Measurements from ENCODE around the gene CLEC4A.
A peak's percentile ranks its signal among the peaks of the same experiment; 100 is the strongest.
"Not testable (repeated sequence)": the region's sequence is repeated elsewhere in the genome, so short reads cannot be mapped to it uniquely, and the experiment has no call there.

CLEC4A gene

DNA sequence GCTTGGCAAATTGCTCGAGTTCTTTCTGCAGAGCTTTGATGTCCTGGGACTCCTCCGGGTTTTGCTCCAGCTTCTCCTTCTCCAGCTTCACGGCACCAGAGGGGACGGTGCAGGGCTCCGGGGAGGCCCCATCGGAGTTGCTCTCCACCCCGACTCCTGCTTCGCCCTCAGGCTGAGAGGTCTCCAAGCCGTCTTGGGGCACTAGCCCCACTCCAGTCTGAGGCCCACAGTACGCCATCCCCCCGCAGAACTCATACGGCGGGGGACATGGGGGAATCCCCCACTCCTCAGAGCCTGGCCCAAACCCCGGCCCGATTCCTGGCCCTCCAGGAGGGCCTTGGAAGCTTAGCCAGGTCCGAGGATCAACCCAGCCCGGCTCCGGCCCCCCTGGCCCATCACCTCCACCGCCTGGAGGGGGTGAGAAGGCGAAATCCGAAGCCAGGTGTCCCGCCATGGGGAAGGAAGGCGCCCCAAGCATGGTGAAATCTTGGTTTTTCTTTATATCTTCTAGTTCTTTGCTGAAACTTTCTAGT lies 11.0 kb downstream of the CLEC4A start:
- not testable (repeated sequence) for DNase-seq (ENCODE audit: low spot score)

DNA sequence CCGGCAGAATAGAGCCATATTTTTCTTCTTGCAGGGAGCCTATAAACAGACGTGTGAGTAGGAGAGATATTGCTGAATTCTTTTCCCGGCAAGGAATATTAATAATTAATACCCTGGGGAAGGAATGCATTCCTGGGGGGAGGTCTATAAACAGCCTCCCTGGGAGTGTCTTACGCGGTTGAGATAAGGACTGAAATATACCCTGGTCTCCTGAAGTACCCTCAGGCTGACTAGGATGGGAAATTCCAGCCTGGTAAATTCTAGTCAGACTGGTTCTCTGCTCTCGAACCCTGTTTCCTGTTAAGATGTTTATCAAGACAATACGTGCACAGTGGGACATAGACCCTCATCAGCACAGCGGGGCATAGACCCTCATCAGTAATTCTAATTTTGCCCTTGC lies 18.2 kb downstream of the CLEC4A start:
- DNase-seq (ENCODE audit: low spot score), result not testable (repeated sequence)

DNA sequence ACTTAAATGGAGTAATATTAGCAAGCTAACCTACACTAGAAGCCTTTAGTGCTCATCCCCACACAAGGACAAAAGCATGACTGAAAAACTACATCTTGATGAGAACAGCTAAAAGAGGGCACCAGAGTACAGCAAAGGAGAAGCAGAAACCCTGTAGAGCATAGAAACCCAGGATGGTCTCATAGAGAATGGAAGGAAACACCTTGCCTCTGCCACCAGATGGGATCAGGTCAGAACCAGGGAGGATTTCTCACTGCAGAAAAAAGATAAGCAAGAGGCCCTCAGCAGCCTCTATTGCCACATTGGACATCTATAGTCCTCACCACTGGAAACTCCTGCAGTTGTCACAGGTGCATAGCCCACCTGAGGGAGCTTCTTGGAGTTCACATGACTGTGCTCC lies 19.8 kb downstream of the CLEC4A start:
- no peak for DNase-seq (ENCODE audit: low spot score)

DNA sequence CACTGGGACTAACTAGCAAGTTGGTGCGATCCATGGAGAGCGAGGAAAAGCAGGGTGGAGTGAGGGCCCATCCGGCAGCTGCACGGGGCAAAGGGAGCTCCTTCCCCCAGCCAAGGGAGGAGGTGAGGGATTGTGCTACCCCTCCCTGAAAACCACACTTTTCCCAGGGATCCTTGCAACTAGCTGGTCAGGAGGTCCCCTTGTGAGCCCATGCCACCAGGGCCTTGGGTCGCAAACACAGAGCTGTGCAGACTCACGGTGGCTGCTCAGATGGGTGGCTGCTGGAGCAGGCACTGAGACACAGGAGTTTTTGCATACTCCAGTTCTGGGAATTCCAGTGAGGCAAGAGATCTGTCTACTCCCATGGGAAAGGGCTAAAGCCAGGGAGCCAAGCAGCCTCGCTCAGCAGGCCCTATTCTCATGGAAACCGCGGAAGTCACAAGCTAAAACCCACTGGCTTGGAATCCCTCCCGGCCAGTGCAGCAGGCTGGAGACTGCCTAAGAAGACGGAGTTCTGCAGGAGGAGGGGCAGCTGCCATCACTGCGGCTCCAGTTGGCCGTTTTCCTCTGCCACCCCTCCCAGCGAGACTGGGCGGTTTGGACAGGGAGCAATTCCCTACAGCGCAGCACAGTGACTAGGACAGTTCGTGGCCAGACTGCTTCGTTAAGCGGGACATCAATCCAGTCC lies 22.5 kb downstream of the CLEC4A start:
- DNase-seq (ENCODE audit: low spot score), result no peak

DNA sequence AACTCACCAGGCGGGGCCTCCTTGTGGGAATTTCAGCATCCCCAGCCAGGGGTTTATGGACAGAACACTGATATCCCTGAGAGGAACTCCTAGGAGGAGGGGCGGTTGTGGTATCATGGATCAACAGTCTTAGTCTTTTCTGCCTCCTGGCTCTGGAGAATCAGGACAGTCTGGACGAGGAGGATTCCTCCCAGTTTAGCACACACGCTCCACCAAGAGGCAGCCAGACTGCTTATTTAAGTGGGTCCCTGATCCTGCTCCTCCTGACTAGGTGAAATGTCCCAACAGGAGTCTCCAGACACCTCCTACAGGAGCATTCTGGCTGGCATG lies 23.0 kb downstream of the CLEC4A start:
- DNase-seq (ENCODE audit: low spot score), result no peak

DNA sequence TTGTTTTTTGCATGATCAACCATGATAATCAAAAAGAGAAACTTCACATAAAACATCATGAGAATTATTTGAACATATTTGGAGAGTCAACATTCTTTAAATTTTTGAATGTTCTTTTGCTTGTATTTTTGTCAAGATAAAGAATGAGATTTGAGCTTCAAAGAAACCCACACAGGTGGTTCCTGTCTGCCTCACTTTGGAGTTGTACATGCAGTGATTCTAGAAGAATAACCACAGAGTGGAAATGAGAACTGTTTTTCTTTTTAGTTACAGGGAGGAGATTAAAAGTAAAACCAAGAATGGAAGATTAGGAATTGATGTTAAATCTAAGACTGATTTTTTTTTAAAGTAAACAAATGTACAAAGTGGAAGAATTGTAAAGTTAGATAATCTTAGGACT lies 31.1 kb downstream of the CLEC4A start:
- DNase-seq (ENCODE audit: low spot score), result peak; percentile 9

DNA sequence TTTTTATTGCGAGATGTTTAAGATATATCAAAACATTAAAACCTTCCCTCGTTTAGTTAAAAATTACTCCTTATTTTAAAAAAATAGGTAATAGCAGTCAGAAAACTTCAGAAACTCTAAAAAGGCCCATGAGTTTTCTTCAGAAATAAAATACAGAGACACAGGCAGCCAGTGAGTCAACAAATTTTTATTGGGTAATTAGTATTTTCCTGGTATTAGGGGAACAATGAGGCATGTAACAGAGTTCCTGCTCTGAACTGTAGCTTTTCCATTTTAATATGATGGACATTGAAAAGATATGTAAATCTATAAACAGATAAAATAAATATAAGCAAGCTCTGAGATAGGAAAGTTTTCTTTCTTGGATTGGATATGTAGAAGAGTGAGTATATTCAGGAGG lies 33.0 kb downstream of the CLEC4A start:
- no peak for DNase-seq (ENCODE audit: low spot score)

DNA sequence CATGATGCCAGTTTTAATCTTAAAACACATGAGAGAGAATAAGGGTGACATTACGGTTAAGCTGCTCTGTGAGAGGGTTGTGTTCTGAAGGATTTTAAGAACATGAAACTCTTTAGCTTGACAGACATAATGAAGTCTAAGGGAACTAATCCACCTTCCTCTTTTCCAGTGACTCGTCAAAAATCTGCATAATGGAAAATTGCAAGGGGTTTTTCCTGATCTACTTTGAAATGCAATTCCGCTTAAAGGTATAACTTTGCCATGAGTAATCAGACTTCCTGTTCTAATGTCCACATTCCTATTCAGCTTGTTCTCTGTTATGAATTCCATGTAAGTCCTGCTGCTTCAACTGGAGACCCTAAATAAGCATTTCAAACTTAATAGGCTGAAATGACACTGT lies 33.4 kb downstream of the CLEC4A start, which contains the start of gene ZNF705A:
TSS of gene ZNF705A (plus strand) at position 171 of the 400 bp plus-strand sequence. CDS start 15,611 bp downstream, outside the sequence.
- DNase-seq (ENCODE audit: low spot score), result peak; percentile 6

DNA sequence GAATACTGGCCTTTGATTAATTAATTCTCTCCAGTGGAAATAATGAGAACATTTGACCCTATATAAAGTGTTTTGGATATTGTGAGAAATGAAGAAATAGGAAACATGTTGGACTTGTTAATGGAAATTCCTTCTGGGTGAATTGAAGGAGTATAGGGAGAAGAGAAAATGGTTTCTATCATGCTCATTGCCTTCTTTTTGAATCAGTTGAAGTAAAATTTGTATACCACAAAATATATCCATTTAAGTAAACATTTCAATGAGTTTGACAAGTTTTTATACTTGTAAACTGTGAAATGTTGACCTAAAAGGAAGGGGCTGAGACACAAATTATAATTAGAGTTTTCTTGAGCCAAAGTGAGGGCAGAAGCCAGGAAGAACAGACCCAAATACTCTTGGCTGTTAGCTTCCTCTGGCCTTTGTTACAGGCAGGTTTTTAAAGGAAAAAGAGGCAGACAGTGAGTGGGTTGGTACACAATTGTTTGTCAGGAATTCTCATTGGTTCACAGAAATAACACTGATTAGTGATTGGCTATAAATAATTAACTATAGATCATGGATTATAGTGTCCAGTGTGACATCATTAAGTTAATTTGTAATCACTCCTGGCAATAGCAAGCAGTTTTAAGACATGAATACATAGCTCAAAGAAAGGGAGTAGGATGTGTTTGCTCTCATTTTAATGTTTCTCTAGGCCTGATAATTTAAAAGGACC lies 34.2 kb downstream of the CLEC4A start:
- DNase-seq (ENCODE audit: low spot score), result no peak

DNA sequence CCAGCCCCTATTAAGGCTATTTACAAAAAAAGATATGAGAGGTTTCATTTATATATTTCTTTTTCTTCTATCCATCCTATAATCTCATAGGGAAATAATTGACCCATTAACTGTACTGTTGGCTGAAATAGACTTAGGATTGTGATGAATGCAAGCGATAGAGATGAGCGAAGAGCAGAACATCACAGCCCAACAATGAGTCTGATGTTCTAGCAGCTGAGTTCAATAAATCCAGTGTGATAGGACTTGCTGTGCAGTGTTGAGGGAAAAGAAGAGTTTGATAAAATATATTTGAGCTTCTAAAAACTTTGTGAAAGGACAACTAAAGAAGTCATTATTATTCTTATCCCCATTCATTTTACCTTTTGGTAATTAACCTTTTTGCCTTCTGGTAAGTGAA lies 49.5 kb downstream of the CLEC4A start:
- not testable (repeated sequence) for DNase-seq (ENCODE audit: low spot score)

DNA sequence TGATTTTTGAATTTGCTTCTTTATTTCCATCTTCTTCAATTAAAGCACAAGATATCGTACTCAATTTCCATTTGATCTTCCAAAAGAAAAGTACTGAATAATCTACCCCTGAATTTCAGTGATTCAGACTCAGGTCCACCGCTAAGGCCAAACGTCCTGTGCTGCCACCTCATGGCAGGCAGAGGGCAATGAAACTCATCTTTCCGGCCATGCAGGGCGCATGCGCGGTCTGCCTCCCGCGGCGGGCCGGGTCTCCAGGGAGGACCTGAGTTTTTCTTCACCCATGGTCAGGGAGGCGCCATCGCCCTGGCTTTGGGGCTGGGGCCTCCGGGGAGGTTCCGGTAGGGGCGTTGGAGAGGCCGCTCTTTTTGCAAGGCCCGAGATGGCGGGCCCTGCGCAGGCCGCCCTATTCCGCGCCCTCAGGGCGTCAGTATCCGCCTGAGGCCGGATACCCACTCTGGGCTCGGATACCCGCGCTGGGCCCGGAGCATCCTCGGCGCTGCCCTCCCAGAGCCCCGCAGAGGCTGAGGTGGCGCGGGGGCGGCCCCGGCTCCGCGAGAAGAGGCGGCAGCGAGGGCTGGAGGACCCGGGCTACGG lies 56.7 kb downstream of the CLEC4A start:
- peak; percentile 80 for DNase-seq (ENCODE audit: low spot score)

DNA sequence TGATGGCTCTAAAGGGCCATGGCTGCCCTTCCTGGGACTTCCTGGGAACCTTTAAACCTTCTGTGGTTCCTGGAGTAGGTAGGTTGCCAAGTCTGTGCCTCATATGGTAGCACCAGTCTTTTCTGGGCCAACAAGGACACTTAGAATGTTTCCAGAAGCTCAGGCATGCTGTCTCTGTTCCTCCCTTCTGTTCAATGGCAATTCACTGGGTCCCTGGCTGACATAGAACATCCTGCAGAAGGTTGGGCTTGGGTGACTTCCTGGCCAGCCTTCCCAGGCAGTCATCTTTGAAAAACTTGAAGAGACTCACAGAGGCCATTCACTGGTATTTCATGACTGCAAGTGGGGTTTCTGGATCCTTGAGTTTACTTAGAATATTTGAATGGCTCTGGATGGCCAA lies 57.9 kb downstream of the CLEC4A start:
- not testable (repeated sequence) for DNase-seq (ENCODE audit: low spot score)

DNA sequence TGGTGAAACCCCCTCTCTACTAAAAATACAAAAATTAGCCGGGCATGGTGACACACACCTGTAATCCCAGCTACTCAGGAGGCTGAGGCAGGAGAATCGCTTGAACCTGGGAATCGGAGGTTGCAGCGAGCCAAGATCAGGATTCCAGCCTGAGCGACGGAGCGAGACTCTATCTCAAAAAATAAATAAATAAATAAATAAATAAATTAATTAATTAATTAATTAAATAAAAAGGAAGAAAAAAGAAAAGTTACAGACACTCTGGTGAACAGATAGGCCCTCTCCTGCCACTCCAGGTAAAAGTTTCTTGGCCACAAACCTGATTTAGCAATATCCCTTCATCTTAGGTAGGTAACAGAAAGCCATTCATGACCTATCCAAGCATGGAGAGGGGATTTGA lies 59.5 kb downstream of the CLEC4A start:
- DNase-seq (ENCODE audit: low spot score), result not testable (repeated sequence)

DNA sequence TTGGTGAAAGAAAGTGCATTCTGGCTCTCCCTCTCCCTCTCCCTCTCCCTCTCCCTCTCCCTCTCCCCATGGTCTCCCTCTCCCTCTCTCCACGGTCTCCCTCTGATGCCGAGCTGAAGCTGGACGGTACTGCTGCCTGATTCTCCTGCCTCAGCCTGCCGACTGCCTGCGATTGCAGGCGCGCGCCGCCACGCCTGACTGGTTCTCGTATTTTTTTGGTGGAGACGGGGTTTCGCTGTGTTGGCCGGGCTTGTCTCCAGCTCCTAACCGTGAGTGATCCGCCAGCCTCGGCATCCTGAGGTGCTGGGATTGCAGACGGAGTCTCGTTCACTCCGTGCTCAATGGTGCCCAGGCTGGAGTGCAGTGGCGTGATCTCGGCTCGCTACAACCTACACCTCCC lies 59.9 kb downstream of the CLEC4A start:
- DNase-seq (ENCODE audit: low spot score), result not testable (repeated sequence)

DNA sequence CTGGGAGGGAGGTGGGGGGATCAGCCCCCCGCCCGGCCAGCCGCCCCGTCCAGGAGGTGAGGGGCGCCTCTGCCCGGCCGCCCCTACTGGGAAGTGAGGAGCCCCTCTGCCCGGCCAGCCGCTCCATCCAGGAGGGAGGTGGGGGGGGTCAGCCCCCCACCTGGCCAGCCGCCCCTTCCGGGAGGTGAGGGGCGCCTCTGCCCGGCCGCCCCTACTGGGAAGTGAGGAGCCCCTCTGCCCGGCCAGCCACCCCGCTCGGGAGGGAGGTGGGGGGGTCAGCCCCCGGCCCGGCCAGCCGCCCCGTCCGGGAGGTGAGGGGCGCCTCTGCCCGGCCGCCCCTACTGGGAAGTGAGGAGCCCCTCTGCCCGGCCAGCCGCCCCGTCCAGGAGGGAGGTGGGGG lies 60.8 kb downstream of the CLEC4A start:
- not testable (repeated sequence) for DNase-seq (ENCODE audit: low spot score)

DNA sequence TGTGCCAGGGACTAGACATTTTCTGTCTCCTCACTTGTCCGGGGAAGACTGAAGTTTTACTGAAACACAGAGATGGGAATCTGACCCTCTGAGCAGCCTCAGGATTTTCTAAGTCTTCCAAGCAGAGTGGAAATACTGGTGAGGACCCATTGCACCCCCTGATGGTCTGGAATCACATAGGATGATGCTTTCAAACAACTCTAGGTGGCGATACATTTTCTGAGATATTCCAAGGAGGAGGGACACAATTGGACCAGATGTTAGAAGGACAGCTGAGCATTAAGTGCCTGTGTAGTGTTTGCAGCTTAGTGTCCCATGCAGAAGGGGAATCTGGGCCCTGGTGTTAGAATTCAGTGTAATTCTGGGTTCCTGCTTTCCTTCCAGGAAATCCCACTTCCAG lies 64.7 kb downstream of the CLEC4A start:
- DNase-seq (ENCODE audit: low spot score), result not testable (repeated sequence)
